Hematopoietic multipotent progenitor cell treated with erythropoietin and hydrocortisone succinate and interleukin-3 and kit ligand, for 4 days (in vitro differentiated cells): ENCODE results near the gene TMEM43.

ENCODE experiments used
- DNase-seq: peaks from one replicate; pipeline ENCODE4 v3.0.0-alpha.2; 2015

Gene TMEM43

GRCh38 chr3:14152963-14153355 is 28.1 kb downstream of the TMEM43 start:
- no peak for DNase-seq

GRCh38 chr3:14153663-14154062 is 28.8 kb downstream of the TMEM43 start:
- no peak for DNase-seq

GRCh38 chr3:14154276-14154675 is 29.4 kb downstream of the TMEM43 start:
- DNase-seq, result no peak

- DNase-seq, result no peak
Observed at GRCh38 chr3:14154895-14155440, 30.1 kb downstream of the TMEM43 start.

GRCh38 chr3:14156201-14156600 is 31.3 kb downstream of the TMEM43 start:
- DNase-seq, result no peak

- no peak for DNase-seq
Observed at GRCh38 chr3:14156843-14157561, 32.1 kb downstream of the TMEM43 start.

- DNase-seq, result no peak
Observed at GRCh38 chr3:14157951-14158350, 33.1 kb downstream of the TMEM43 start.

GRCh38 chr3:14158370-14158769 is 33.5 kb downstream of the TMEM43 start:
- DNase-seq, result no peak

GRCh38 chr3:14159426-14159825 is 34.6 kb downstream of the TMEM43 start:
- no peak for DNase-seq

- DNase-seq, result no peak
Observed at GRCh38 chr3:14161282-14161681, 36.4 kb downstream of the TMEM43 start.

GRCh38 chr3:14162178-14162577 is 37.3 kb downstream of the TMEM43 start:
- peak; percentile 24 for DNase-seq

GRCh38 chr3:14166877-14167603 is 42.2 kb downstream of the TMEM43 start:
- no peak for DNase-seq

- no peak for DNase-seq
Observed at GRCh38 chr3:14169435-14169834, 44.6 kb downstream of the TMEM43 start.

- DNase-seq, result no peak
Observed at GRCh38 chr3:14169871-14170270, 45.0 kb downstream of the TMEM43 start.

GRCh38 chr3:14170531-14171159 is 45.8 kb downstream of the TMEM43 start:
- DNase-seq, result no peak

GRCh38 chr3:14172496-14172895 is 47.6 kb downstream of the TMEM43 start:
- no peak for DNase-seq

- DNase-seq, result no peak
Observed at GRCh38 chr3:14174483-14174882, 49.6 kb downstream of the TMEM43 start.

- DNase-seq, result peak; percentile 86
Observed at GRCh38 chr3:14175383-14176037, 50.7 kb downstream of the TMEM43 start.

- DNase-seq, result peak; percentile 18
Observed at GRCh38 chr3:14177580-14178246, 52.9 kb downstream of the TMEM43 start.

GRCh38 chr3:14178247-14179113 is 53.6 kb downstream of the TMEM43 start, which contains the start of the genes LSM3 and XPC:
Gene LSM3 (plus strand): TSS chr3:14178817. CDS start chr3:14178861, 44 bp downstream.
Gene XPC (minus strand): TSS chr3:14178601. CDS start chr3:14178568, 33 bp downstream.
- DNase-seq, result peak; percentile 99

GRCh38 chr3:14179114-14179465 is 54.2 kb downstream of the TMEM43 start:
- DNase-seq, result no peak
